ENCODE results near the gene GUCA2B.

The GUCA2B gene

DNA sequence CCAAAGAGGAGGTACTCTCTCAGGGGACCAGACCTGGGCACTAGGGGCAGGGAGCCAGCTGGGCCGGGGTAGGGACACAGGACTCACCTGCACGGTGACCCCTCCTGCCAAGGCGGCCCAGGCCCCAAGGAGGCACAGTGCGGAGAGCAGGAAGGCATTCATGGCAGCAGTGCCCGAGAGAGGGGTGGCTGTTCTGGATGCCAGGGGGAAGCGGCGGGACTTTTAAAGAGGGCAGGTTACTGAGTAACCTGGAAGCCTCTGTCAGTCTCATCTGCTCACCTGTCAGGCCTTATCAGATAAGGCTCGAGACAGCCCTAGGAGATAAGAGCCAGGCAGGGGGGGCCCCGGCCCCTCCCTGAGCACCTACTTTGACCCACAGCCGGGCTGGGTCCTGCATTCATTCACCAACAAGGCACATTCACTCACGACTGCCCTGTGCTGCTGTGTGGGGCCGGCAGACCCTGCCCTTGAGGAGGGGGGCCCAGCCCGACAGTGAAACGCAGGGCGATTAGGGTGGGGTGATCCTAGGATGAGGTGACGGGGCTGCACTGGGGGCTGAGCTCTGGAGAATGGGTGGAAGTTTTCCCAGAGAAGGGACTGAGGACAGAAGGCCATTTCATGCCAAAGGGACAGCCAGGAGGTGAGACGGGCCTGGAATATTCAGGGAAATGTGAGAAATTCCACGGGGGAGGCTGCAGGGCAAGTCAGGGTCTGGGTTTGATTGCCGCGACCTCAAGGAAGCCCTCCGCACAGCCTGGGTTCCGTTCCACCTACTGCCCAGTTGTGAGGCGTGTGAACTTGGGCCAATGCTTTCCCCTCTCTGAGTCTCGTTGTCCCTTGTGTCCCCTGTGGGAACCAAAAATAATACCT lies 11.6 kb downstream of the GUCA2B start, which contains the start of gene GUCA2A:
Gene GUCA2A (minus strand): TSS at position 195 of the 870 bp plus-strand sequence. CDS start 33 bp downstream, at position 162.
- FAIRE-seq: no peak
- DNase-seq (ENCODE audit: extremely low spot score, insufficient read length, low read depth): no peak

DNA sequence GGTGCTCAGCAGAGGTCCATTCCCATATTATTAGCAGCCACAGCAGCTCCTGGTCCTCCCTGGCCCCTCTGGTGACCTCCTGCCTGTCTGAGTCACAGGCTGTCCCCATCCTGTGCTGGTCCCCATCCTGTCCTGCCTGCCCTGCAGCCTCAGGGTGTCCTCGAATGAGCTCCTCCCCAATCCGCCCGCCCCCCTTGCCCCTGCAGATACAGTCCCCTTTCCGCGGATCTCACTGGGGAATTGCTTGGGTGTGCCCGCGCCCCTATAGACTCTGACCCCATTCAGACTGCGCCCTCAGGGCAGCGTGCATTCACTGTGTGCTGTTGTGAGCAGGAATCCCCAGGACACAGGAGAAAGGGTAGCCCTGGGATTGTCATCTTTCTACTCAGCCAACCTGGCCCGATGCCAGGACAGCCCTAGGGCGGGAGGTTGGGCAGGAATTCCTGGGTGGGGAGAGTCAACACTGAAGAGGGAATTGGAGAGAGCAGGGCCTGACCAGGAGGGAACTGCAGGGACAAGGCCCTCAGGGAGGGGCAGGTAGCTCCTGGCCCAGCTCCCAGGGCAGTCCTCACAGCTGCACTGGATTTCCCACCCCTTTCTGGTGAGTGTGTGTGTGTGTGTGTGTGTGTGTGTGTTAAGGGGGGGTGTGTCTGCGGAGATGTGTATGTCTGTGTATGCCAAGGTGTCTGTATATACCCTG lies 12.5 kb downstream of the GUCA2B start:
- DNase-seq (ENCODE audit: extremely low spot score, insufficient read length, low read depth) (no peak), FAIRE-seq (no peak)

DNA sequence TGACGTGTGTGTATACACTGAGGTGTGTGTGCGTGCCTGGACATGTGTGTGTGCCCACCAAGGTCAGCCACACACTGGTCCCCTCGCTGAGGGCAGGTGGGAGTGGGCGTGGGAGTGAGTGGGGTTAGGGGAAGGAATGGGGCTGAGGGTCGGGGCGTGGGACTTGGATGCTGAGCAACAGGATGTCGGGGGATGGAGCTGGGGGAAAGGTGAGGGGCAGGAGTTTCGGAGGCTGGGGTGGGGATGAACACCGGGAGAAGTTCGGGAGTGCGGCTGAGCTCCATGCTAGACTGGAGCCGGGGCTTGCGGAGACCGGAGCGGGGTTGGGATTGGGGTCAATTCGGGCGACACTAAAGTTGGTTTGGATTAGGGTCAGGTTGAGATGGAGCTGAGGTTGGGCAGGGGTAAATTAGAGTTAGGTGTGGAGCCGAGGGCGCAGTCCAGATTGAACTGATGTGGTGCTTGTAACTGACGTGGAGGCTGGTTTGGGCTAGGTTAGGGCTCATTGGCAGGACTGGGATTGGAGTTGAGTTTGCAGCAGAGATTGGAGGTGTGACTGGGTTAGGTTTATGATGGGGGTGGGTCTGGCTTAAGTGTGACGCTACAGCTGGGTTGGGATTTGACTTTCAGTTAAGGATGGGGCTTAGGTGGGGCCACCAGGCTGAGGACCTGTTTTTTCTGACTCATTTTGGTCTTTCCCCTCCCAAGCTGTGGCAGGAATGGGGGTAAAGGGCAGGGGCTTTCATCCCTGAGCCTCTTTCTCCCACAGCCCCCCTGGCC lies 14.6 kb downstream of the GUCA2B start:
- DNase-seq (ENCODE audit: extremely low spot score, insufficient read length, low read depth): no peak
- no peak for FAIRE-seq

DNA sequence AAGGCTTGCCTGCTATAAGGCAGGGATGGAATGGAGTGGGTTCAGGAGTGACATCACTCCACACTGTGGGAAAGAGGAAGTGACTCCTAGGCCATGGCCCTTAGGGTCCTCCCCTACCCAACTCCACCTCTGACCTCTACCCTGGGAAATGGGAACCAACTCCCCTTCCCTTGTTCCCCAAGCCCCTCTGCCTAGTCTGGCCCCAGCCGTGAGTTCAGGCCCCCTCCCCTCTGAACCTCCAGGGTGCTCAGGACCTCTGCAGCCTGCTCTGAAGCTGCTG lies 15.1 kb downstream of the GUCA2B start:
- no peak for FAIRE-seq
- no peak for DNase-seq (ENCODE audit: extremely low spot score, insufficient read length, low read depth)

DNA sequence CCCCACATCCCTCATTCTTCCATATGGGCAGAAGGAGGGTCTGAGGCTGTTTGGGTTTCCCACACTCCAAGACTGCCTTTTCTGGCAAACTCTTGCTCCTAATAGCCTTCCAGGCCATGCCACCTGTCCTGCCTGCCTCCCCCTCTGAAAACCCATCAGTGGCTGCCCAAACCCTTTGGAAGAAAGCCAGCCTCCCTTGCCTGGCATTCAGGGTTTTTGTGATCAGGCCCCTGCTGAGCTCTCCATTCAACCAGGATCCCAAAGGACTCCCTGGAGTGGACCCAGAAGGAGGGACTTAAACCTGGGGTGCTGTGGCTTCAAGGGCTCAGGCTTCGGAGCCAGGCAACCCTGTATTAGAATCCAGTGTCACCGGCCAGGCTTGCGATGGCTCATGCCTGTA lies 15.6 kb downstream of the GUCA2B start:
- FAIRE-seq: no peak

DNA sequence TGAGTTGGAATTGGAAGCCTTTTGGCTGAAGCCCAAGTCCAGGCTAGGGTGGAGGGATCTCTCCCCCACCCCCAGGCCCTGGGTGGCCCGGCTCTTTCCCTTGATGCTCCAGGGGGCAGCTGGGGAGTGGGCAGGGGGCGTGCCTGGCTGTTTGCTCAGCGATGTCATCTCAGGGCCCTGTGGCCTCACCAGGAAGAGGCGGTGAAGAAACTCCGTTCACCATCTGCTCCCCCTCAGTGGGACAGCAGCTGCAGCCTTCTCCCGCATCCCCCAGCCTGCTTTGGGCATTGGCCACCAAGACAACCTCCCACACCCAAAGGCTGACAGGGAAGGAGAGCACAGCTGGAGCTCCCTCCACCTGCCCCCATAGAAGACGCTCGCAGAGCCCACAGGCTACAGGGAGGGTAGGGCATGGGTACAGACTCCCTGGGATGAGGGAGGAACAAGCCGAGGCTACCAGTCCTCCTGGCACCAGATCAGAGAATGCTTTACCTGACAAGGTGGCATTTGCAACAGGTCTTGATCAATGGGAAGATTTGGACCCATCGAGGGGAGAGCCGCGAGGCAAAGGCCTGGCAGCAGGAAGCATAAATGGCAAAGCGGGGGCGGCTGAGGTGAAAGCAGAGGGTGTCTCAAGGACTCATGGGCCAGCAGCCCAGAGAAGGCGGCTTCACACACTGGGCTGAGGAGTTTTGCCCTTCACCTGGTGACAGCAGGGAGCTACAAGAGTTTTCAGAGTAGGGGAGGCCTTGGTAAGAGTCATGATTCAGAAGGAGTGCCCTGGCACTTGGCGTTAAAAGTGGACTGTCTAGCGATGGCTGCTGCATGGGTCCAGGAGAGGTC lies 17.8 kb downstream of the GUCA2B start:
- no peak for DNase-seq (ENCODE audit: extremely low spot score, insufficient read length, low read depth)
- no peak for FAIRE-seq

More for the DNA sequence above, 15.6 kb downstream of the GUCA2B start:
- no peak for DNase-seq (ENCODE audit: extremely low spot score, insufficient read length, low read depth)

DNA sequence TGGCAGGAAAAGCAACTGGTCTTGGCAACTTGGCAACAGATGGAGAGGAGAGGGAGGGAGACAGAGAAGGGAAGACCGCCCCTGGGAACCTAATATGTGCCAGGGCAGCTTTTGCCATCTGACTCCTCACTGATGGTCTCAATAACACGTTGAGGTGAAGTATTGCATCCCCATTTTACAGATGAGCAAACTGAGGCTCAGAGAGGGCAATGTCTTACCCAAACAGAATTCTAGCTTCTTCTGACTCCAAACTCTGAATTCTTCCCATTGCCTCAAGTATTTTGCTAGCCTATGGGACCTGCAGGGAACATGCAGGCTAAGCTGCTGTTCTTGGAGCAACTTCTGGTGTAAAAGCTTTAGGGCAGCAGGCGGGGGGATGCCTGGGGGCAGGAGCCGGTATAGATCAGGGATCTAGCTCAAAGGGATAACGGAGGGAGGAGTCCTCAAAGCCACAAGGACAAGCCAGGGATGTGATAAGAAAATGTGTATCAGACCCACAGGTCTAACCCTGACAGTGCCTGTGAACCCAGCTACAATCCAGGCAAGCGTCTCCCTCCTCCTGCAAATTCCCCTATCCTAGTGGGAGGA lies 18.6 kb downstream of the GUCA2B start:
- DNase-seq (ENCODE audit: extremely low spot score, insufficient read length, low read depth) (no peak), FAIRE-seq (no peak)

DNA sequence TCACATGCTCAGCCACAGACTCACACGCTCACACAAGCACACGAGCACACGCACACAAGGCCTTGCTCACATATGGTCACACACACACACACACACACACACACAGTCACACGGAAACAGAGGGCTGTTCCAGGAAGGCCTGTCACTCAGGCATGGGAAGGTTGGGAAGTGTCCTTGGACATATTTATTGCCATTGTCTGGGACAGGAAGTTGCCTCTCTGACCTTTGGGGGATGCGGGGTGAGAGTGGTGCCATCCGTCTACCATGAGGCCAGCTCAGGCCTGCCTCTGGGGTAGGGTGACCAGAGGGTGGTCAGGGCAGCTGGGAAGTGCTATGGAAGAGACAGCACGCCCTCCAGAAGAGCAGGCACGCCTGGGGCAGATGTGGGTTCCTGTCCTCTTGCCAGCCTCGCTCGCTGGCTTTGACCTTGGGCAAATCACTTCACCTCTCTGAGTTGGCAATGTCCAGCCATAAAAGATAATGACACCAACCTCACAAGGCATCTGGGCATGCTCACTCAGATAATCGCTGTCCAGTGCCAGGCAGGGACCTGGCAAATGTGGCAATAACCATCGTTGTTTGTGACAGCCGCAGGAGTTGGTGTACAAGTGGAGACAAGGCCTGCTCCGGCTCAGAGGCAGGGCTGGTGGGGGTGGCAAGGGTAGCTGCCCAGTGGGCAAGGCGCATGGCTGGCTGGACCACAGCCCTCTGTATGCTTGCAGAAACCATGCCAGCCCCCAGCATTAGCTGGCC lies 19.3 kb downstream of the GUCA2B start:
- DNase-seq (ENCODE audit: extremely low spot score, insufficient read length, low read depth) (no peak), FAIRE-seq (no peak)

DNA sequence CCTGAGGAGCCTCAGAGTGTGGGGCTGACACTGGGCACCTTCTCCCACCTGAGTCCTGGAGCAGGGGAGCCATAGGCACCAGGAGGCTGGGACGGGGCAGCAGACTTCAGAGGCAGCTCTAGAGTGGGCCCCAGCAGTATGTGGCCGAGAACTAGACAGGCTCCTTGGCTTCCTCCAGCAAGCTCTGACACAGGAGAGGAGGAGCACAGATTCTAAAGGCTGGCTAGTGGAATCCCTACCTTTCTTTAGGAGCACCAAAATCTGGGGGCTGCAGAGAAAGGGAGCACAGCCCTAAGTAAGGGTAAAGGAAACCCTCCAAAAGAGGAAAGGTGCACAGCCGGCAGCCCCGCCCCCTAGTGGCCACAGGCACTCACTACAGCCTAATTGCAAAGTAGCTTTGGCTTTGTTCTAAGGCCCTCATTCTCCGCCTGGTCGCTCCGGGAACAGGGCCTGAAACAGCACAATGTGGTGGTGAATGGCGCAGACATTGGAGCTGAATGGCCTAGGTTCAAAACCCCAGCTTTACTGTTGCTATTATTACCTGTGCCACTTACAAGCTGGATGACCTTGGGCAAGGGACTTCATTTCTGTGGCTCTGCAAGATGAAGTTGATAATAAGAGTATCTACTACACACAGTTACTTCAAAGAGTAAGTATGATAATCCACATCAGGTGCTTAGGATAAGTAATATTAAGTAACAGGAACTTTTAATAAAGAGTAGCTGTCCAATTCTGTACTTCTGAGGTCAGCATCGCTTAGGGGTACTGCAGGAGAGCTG lies 20.1 kb downstream of the GUCA2B start:
- DNase-seq (ENCODE audit: extremely low spot score, insufficient read length, low read depth) (peak; percentile 59), FAIRE-seq (peak; percentile 71)

DNA sequence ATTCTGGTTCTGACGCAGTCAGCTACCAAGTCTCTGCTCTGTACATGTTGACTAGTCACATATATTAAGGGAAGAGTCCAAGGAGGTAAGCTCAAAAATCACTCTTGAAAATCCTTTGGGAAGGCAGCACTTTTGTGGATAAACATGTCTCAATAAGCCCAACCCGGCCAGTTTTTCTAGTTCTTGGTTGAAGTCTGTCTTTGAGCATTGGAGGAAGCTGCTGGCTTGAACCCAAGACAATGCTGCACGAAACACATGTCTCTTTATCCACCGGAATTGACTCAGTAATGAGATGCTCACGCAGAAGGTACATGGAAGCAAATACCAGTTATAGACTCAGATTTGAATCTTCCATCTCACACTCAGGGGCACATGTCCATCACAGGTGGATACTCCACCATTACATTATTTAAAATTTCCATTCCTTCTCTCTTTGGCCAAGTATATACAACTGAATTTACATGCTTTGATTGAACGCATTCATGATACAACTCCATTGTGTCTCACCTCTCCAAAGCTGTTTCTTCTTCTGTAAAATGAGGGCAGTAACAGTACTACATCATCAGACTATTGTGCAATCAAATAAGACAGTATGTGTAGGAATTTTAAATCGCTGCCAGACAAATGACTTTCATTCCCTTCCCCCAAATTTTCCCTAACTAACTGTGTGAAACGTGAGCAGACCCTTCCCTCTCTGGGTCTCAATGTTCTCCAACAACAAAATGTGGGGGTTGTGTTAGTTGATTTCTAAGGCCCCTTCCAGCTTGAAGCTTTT lies 20.9 kb downstream of the GUCA2B start:
- FAIRE-seq (no peak), DNase-seq (ENCODE audit: extremely low spot score, insufficient read length, low read depth) (no peak)

DNA sequence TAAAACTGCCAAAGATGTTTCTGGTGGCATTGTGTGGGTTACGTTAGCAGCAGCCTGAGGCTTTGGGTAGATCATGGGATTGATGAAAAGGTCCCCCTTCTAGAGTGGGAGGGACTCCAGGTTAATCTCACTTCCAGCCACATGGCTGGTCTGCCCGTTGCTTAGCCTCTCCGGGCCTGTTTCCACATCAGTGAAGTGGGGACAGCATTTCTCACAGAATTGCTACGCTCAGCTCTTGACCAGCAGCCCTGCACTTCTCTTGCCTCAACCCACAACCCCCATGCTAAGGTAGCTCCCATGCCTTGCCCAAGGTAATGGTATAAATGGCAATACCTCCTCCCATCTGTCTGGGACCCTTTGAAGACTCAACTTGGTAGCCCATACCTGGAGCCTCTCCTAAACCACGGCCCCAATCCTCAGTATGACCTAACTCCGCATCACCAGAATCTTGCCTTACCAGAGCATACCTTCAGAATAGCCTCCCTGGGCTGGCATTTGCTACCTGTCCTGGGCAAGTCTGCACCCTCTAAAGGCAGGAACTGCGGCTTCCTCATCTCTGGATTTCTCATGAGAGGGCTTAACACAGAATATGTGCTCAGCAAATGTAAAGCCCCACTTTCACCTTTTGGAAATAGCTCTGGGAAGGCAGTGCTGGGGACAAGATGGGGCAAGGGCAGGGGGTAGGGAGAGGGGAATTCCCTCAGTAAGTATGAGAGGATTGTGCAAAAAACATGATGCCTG lies 22.3 kb downstream of the GUCA2B start:
- FAIRE-seq: no peak
- DNase-seq (ENCODE audit: extremely low spot score, insufficient read length, low read depth): no peak

DNA sequence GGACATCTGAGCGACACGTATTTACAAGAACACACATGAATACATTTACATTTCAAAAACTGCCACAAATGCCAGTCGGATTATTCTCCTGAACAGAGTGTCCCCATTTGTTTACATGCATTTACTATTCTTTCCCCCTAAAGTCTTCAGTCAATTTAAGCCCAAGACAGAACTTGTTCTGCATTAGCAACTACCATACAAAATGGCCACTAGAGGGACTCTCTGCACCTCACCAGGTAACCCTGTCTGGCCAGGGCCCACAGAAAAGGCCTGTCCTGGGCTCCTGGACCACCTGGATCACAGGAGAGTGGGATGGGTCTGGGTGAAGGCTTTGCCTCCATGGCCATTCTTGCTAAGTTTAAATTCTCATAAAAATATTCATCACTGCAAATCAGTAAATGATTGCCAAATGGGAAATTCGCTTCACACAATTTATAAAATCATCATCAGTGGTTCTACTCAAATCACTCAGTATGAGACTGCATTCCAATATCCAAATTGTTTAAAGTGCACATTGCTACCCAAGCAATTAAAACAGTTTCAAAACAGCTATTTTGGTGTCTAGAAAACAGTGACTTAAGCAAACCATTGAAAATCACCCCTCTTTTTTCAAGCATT lies 23.8 kb downstream of the GUCA2B start:
- peak; percentile 42 for FAIRE-seq

DNA sequence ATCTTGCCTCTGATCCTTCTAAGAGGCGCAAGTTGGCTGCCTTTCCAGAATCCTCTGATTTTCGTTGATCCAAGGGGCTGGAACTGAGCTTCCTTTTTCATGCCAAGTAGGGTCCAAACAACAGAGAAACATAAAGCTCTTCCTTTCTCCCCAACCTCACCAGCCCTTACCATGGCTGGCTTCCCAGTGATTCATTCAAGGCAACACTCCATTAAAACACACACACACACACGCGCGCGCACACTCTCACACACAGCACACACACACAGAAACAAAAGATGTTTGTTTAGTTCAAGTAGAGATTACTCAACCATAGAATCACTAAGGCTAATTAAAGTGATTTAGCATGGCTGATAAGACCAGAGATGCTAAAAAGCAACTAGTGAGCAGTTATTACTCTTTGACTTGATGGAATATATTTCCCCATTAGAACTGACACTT lies 24.4 kb downstream of the GUCA2B start:
- FAIRE-seq: no peak
- no peak for DNase-seq (ENCODE audit: extremely low spot score, insufficient read length, low read depth)

More for the DNA sequence above, 23.8 kb downstream of the GUCA2B start:
- DNase-seq (ENCODE audit: extremely low spot score, insufficient read length, low read depth): peak; percentile 22

DNA sequence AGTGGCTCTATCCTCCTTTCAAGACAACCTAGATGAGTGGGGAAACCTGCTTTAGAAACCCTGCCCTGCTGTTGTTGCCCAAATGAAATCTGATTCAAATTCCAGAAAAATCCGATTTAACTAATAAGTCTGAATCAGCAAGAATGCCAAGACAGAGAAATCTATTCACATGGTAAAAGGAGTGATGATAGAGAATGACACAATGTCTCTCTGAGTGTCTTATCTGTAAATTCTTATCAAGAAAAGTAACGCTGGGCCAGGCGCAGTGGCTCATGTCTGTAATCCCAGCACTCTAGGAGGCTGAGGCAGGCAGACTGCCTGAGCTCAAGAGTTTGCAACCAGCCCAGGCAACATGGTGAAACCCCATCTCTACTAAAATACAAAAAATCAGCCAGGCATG lies 25.0 kb downstream of the GUCA2B start:
- no peak for FAIRE-seq
- DNase-seq (ENCODE audit: extremely low spot score, insufficient read length, low read depth): no peak

DNA sequence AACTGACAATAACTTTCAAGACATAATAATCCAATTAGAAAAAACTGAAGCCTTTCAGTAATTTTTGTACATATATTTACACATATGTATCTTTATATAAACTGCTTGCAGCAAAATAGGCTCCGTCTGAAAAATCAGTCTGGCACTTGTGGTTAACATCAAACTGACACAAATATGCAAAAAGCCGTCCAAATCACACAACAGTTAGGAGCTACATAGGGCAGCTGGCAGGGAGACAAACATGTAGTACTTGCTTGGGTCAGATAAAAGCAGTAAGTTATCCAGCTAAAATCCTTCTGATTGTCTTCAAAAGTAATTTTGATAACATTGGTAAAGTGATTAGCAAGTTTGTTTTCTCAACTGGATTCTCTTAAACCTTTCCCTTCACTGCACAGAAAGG lies 26.1 kb downstream of the GUCA2B start:
- no peak for FAIRE-seq
- no peak for DNase-seq (ENCODE audit: extremely low spot score, insufficient read length, low read depth)

DNA sequence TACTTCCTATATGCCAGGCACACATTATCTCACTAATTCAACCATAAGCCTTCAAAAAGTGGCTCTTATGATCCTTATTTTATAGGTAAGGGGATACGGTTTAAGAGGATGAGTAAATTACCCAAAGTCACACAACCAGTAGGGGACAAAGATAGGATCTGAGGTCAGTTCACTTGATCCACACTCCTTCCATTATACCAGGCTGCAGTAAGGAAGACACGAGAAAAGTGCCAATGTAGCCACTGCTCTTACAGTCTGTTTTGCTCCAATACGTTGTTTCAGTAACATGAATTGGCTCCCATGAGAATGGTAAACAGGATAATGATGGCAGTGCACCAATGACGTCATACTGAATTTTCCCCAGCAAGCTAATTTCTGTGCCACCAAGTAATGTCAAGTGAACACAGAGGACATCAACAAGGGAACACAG lies 26.7 kb downstream of the GUCA2B start:
- DNase-seq (ENCODE audit: extremely low spot score, insufficient read length, low read depth) (no peak), FAIRE-seq (no peak)

Data from GM18507 (cell line).